HepG2 (cell line): ENCODE results near the gene AGAP3. TPM values are rescaled to one million over a fixed set of nuclear protein-coding genes. Genes with fewer than 3 reads are reported as not detected.

Experiments used
- ATAC-seq: fragments of 200-7000 bp; cut with Tn5 transposase; 3 replicates; pipeline ENCODE4 v1.9.1; 2020; ENCODE audit warnings: mild to moderate bottlenecking, moderate library complexity
- BruUV-seq: library from RNA; stranded (reverse); fragments of 400-500 nt; replicated peaks from 2 replicates; lab custom pipeline; 2021; lab: Mats Ljungman, UMichigan
- CTCF ChIA-PET: fragments of 300-600 bp; formaldehyde crosslinking; extraction: SDS; loops from one replicate; lab custom pipeline; 2021; ENCODE audit warnings: low total read pairs, inconsistent platforms, low intra/inter-chr PET ratio; lab: Yijun Ruan, JAX
- POLR2A ChIA-PET: fragments of 350-600 bp; sonication (Branson Sonifier 250); formaldehyde crosslinking; loops from one replicate; lab custom pipeline; 2020; ENCODE audit warnings: antibody characterized with exemption, inconsistent platforms; lab: Yijun Ruan, JAX
- DNase-seq: peaks from one replicate; pipeline ENCODE4 v3.0.0-alpha.2; 2015; ENCODE audit warnings: low spot score
- FAIRE-seq: peaks from 3 replicates; lab custom pipeline; 2011; peaks lifted over from hg19 to GRCh38; lab: Jason Lieb, UNC
- H2AFZ ChIP-seq: one replicate; pipeline ENCODE4 v1.6.1; 2011; ENCODE audit warnings: low read length, inconsistent platforms
- H3K27ac ChIP-seq: fragments of 300-600 bp; 3 replicates; pipeline ENCODE4 v1.8.0; 2011; ENCODE audit warnings: mixed run types, mild to moderate bottlenecking, mixed read lengths, low read length, inconsistent platforms; ENCODE audit not compliant: insufficient read depth; ENCODE audit errors: extremely low read length
- H3K27me3 ChIP-seq, 2 experiments: fragments of 200-600 bp in 1 of 2; 2 replicates in 1 of 2; 3 replicates in 1 of 2; pipeline versions ENCODE4 v1.6.0 to v1.8.0; 2011; ENCODE audit warnings: low read length in 2 of 2, mild to moderate bottlenecking in 2 of 2, moderate library complexity in 2 of 2, inconsistent platforms in 1 of 2; ENCODE audit not compliant: insufficient read depth in 2 of 2, control insufficient read depth in 1 of 2
- H3K36me3 ChIP-seq, 2 experiments: fragments of 200-600 bp in 1 of 2; replicated peaks in 1 of 2; 2 replicates in 1 of 2; 3 replicates in 1 of 2; pipeline versions ENCODE4 v1.5.1 to v1.8.0; 2011; ENCODE audit warnings: low read length in 2 of 2, inconsistent platforms in 1 of 2; ENCODE audit not compliant: insufficient read depth in 2 of 2, control insufficient read depth in 1 of 2
- H3K4me1 ChIP-seq: 2 replicates; pipeline ENCODE4 v1.5.1; 2012; ENCODE audit warnings: low read length, inconsistent platforms; ENCODE audit not compliant: insufficient read depth
- H3K4me2 ChIP-seq: 2 replicates; pipeline ENCODE4 v1.6.0; 2011; ENCODE audit warnings: low read depth, low read length, inconsistent platforms
- H3K4me3 ChIP-seq, 3 experiments: fragments of 200-600 bp in 1 of 3; sonication (generic), shearing (Covaris generic) in 1 of 3; replicated peaks in 1 of 3; 2 replicates each; pipeline ENCODE4 v1.5.1; 2011 to 2016; ENCODE audit warnings: low read length in 3 of 3, inconsistent platforms in 2 of 3, low read depth in 2 of 3, mild to moderate bottlenecking in 2 of 3, control low read depth in 1 of 3, mixed read lengths in 1 of 3; ENCODE audit not compliant: insufficient read depth in 1 of 3
- H3K79me2 ChIP-seq: one replicate; pipeline ENCODE4 v1.6.1; 2011; ENCODE audit warnings: low read length, inconsistent platforms; ENCODE audit not compliant: insufficient read depth
- H3K9ac ChIP-seq: 2 replicates; pipeline ENCODE4 v1.6.0; 2011; ENCODE audit warnings: mild to moderate bottlenecking, low read depth, low read length, inconsistent platforms; ENCODE audit not compliant: insufficient read depth
- H3K9me3 ChIP-seq: 2 replicates; pipeline ENCODE4 v1.5.1; 2012; ENCODE audit warnings: mild to moderate bottlenecking, low read length
- H4K20me1 ChIP-seq: 2 replicates; pipeline ENCODE4 v1.6.0; 2011; ENCODE audit warnings: inconsistent platforms, mild to moderate bottlenecking, low read length, moderate library complexity; ENCODE audit not compliant: insufficient read depth
- MEF2D ChIP-seq: sonication (generic); formaldehyde crosslinking; IDR thresholded peaks from 2 replicates; pipeline ENCODE4 v1.5.1; 2020; ENCODE audit warnings: mild to moderate bottlenecking, missing genetic modification reagents
- RBM39 ChIP-seq: fragments of 200-400 bp; formaldehyde crosslinking; IDR thresholded peaks from one replicate; pipeline ENCODE4 v1.6.1; 2018; ENCODE audit warnings: antibody characterized with exemption, mild to moderate bottlenecking, low read depth, low read length; ENCODE audit not compliant: poor library complexity, severe bottlenecking
- SOX13 ChIP-seq, 3 experiments: fragments of 450-650 bp in 1 of 3; sonication (generic) in 1 of 3; formaldehyde crosslinking in 1 of 3; IDR thresholded peaks in 2 of 3; conservative IDR thresholded peaks in 1 of 3; 2 replicates each; pipeline versions ENCODE4 v1.5.0 to v1.6.1; 2016 to 2020; ENCODE audit warnings: antibody characterized with exemption in 1 of 3, mild to moderate bottlenecking in 1 of 3, missing compliant biosample characterization in 1 of 3, missing genetic modification reagents in 1 of 3, moderate library complexity in 1 of 3
- STAT5B ChIP-seq: sonication (generic); formaldehyde crosslinking; IDR thresholded peaks from 2 replicates; pipeline ENCODE4 v1.4.0; 2020; ENCODE audit warnings: missing genetic modification reagents
- THYN1 ChIP-seq: sonication (generic); formaldehyde crosslinking; IDR thresholded peaks from 2 replicates; pipeline ENCODE4 v1.8.1; 2023; ENCODE audit warnings: low read depth, mild to moderate bottlenecking, moderate library complexity, missing genetic modification reagents, borderline replicate concordance
- XRCC5 ChIP-seq: fragments of 200-400 bp; formaldehyde crosslinking; optimal IDR thresholded peaks from 2 replicates; pipeline ENCODE3; 2017; ENCODE audit warnings: mild to moderate bottlenecking, low read length
- ZFX ChIP-seq: sonication (generic); formaldehyde crosslinking; IDR thresholded peaks from 2 replicates; pipeline ENCODE4 v1.4.0; 2020; ENCODE audit warnings: mild to moderate bottlenecking, low read depth, missing genetic modification reagents, moderate library complexity
- ZNF138 ChIP-seq: sonication (generic); formaldehyde crosslinking; IDR thresholded peaks from 2 replicates; pipeline ENCODE4 v1.5.0; 2020; ENCODE audit warnings: mild to moderate bottlenecking, low read depth, missing genetic modification reagents
- ZNF225 ChIP-seq: sonication (generic); formaldehyde crosslinking; IDR thresholded peaks from 2 replicates; pipeline ENCODE4 v1.4.0; 2020; ENCODE audit warnings: mild to moderate bottlenecking, missing genetic modification reagents
- ZNF234 ChIP-seq: sonication (generic); formaldehyde crosslinking; conservative IDR thresholded peaks from 2 replicates; pipeline ENCODE4 v1.5.1; 2020; ENCODE audit warnings: mild to moderate bottlenecking, missing genetic modification reagents
- ZNF317 ChIP-seq: sonication (generic); formaldehyde crosslinking; IDR thresholded peaks from 2 replicates; pipeline ENCODE4 v1.5.0; 2020; ENCODE audit warnings: mild to moderate bottlenecking, missing genetic modification reagents
- ZNF598 ChIP-seq: sonication (generic); formaldehyde crosslinking; IDR thresholded peaks from 2 replicates; pipeline ENCODE4 v1.5.1; 2020; ENCODE audit warnings: mild to moderate bottlenecking, missing genetic modification reagents, borderline replicate concordance
- WGBS: methylation state at CpG from one replicate; pipeline ENCODE4 v1.1.6; 2017; ENCODE audit warnings: low lambda C conversion rate; 5-methylcytosine and 5-hydroxymethylcytosine counted together
- in situ Hi-C: cut with HindIII; loops from 2 replicates; pipeline ENCODE4 v1.10.0; 2017; ENCODE audit warnings: low pct_unique_long_range_greater_than_20kb; ENCODE audit not compliant: extremely low pct_ligation_motif_present
- intact Hi-C: fragments of 100-400 bp; cut with micrococcal nuclease; formaldehyde crosslinking; loops from one replicate; pipeline ENCODE4 v1.10.0; 2022; ENCODE audit not compliant: unreplicated experiment
- polyA plus RNA-seq, 8 experiments: library from polyadenylated mRNA; depleted of rRNA in 3 of 8; stranded (reverse) in 7 of 8; unstranded in 1 of 8; fragments of >200 nt; fragmentation: Illumina TruSeq in 4 of 8; extraction: Trizol in 4 of 8; gene quantifications; 2 replicates each; pipeline versions ENCODE4 v1.2.1 to v1.2.3, GENCODE V29; 2011 to 2016; ENCODE audit warnings: low read depth in 4 of 8, missing spikeins in 1 of 8, mixed read lengths in 1 of 8; ENCODE audit not compliant: insufficient read depth in 1 of 8
- total RNA-seq, 5 experiments: library from RNA; depleted of rRNA; stranded (reverse); fragments of >200 nt; fragmentation: Illumina TruSeq; extraction: Trizol; gene quantifications; 2 replicates each; pipeline ENCODE4 v1.2.3, GENCODE V29; 2016; ENCODE audit warnings: low read depth in 1 of 5
- TF ChIP-seq, protein P1 (sequence below): IDR thresholded peaks from 2 replicates; pipeline ENCODE4 v1.6.1; 2012; ENCODE audit warnings: inconsistent platforms

Gene AGAP3
- total and polyA plus RNA-seq, 2 of the 13 experiments (the other 11 are each of a cell fraction or from before 2014, with no cell fraction given): 31.3 to 61.4 TPM

GRCh38 chr7:151093748-151094147 lies 7.5 kb downstream of the AGAP3 start:
- FAIRE-seq (no peak), DNase-seq (no peak), ATAC-seq (no peak)
- no TSS peak for BruUV-seq
- no peaks in the 10 kb centered on the region for H3K9me3 ChIP-seq
- H3K4me1 ChIP-seq: peaks cover 30% of the 10 kb centered on the region
- TF ChIP-seq ZNF138 (CRISPR knock-in tag) (no peak), STAT5B (CRISPR knock-in tag) (no peak), ZNF598 (CRISPR knock-in tag) (no peak), SOX13 (IDR thresholded peaks at IDR 0.05) (no peak), SOX13 (CRISPR knock-in tag; conservative IDR thresholded peaks at IDR 0.05 in 1 of 2, IDR thresholded peaks at IDR 0.05 in 1 of 2) (no peak), ZNF234 (no peak), THYN1 (CRISPR knock-in tag) (no peak), XRCC5 (no peak), MEF2D (no peak), RBM39 (no peak), ZNF317 (CRISPR knock-in tag) (no peak), ZFX (CRISPR knock-in tag) (no peak), ZNF225 (CRISPR knock-in tag) (no peak)
- TF ChIP-seq, protein P1, sequence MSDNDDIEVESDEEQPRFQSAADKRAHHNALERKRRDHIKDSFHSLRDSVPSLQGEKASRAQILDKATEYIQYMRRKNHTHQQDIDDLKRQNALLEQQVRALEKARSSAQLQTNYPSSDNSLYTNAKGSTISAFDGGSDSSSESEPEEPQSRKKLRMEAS: no peak
- 94% methylated on average over 2 of the region's 6 CpGs for WGBS
- no peak overlapping the region for H3K27ac ChIP-seq
- H3K79me2 ChIP-seq: peaks cover 91% of the 10 kb centered on the region
- in situ Hi-C loops (no loop called here), intact Hi-C loops (no loop called here)
- no peak overlapping the region for H2AFZ ChIP-seq
- H3K27me3 ChIP-seq: no peaks in the 10 kb centered on the region
- no peak overlapping the region for H3K9ac ChIP-seq
- peaks cover 7 to 35% of the 10 kb centered on the region in 2 experiments; a peak in 4 of 5 replicates for H3K36me3 ChIP-seq
- ChIA-PET POLR2A (no interaction called here), CTCF (no interaction called here)
- H4K20me1 ChIP-seq: peaks cover 69% of the 10 kb centered on the region
- H3K4me2 ChIP-seq: no peak overlapping the region
- H3K4me3 ChIP-seq: no peak overlapping the region
